Vagina (tissue), 2 donors: ENCODE results near the gene CES4A. TPM values are rescaled to one million over a fixed set of nuclear protein-coding genes. Genes with fewer than 3 reads are reported as not detected.

Source experiments
- DNase-seq, 2 donors: peaks; one replicate each; pipeline ENCODE4 v3.0.0-alpha.2; 2017; ENCODE audit errors: extremely low spot score in 2 of 2
- H3K27ac ChIP-seq: fragments of 200-600 bp; sonication (generic); one replicate; pipeline ENCODE4 v1.5.1; 2019
- H3K27me3 ChIP-seq: fragments of 200-600 bp; sonication (generic); one replicate; pipeline ENCODE4 v1.5.1; 2019
- H3K36me3 ChIP-seq, 2 donors: fragments of 200-600 bp; sonication (generic); one replicate each; pipeline ENCODE4 v1.5.1; 2017 to 2019
- H3K4me1 ChIP-seq: fragments of 200-600 bp; sonication (generic); one replicate; pipeline ENCODE4 v1.5.1; 2019
- H3K4me3 ChIP-seq, 2 donors: fragments of 200-600 bp; sonication (generic); 1 replicate in 1 of 2; 2 replicates in 1 of 2; pipeline ENCODE4 v1.5.1; 2016 to 2019
- H3K9me3 ChIP-seq: fragments of 200-600 bp; sonication (generic); one replicate; pipeline ENCODE4 v1.5.1; 2019
- CTCF ChIP-seq, 3 experiments: fragments of 450-650 bp in 2 of 3; fragments of 200-600 bp in 1 of 3; sonication (generic) in 1 of 3; IDR thresholded peaks; one replicate each; pipeline ENCODE4 v1.5.1; 2017 to 2019; ENCODE audit warnings: antibody characterized with exemption in 3 of 3, mild to moderate bottlenecking in 2 of 3, moderate library complexity in 2 of 3
- POLR2A ChIP-seq, 2 donors: fragments of 450-650 bp; IDR thresholded peaks; one replicate each; pipeline ENCODE4 v1.6.1; 2017; ENCODE audit warnings: antibody characterized with exemption in 2 of 2, mild to moderate bottlenecking in 2 of 2, moderate library complexity in 2 of 2
- POLR2AphosphoS5 ChIP-seq, 2 donors: sonication (generic); formaldehyde crosslinking; IDR thresholded peaks; one replicate each; pipeline ENCODE4 v1.9.0; 2017; ENCODE audit warnings: antibody characterized with exemption in 2 of 2, mild to moderate bottlenecking in 2 of 2, low read depth in 1 of 2; ENCODE audit not compliant: insufficient read depth in 1 of 2
- intact Hi-C: fragments of 100-400 bp; cut with DNase I; formaldehyde crosslinking; loops from one replicate; pipeline ENCODE4 v1.15.1; 2023
- total RNA-seq: library from RNA; depleted of rRNA; stranded (reverse); fragments of >200 nt; gene quantifications from one replicate; pipeline ENCODE4 v1.2.3, GENCODE V29; 2016

CES4A gene
- total RNA-seq, 1 donor from 2014 or later = 12.5 TPM

GRCh38 chr16:67034487-67034886 is 46.1 kb downstream of the CES4A start:
- H3K27ac ChIP-seq = no peak overlapping the region
- H3K36me3 ChIP-seq = peaks cover 0 to 7% of the 10 kb centered on the region in 2 donors
- peaks cover 61% of the 10 kb centered on the region for H3K4me1 ChIP-seq
- H3K9me3 ChIP-seq = no peaks in the 10 kb centered on the region
- no peak overlapping the region for H3K4me3 ChIP-seq
- H3K27me3 ChIP-seq = no peaks in the 10 kb centered on the region
- no peak for DNase-seq
- intact Hi-C loops = no loop called here
- TF ChIP-seq CTCF (IDR thresholded peaks at IDR 0.05) (no peak), POLR2AphosphoS5 (IDR thresholded peaks at IDR 0.05; ENCODE audit: insufficient read depth in 1 of 2, low read depth in 1 of 2) (no peak), POLR2A (IDR thresholded peaks at IDR 0.05) (no peak)

GRCh38 chr16:67035364-67035763 is 47.0 kb downstream of the CES4A start:
- Histone ChIP-seq H3K36me3 (peaks cover 0 to 7% of the 10 kb centered on the region in 2 donors), H3K27me3 (no peaks in the 10 kb centered on the region), H3K4me3 (no peak overlapping the region), H3K4me1 (peaks cover 57% of the 10 kb centered on the region), H3K27ac (no peak overlapping the region), H3K9me3 (no peaks in the 10 kb centered on the region)
- intact Hi-C loops = no loop called here
- no peak for TF ChIP-seq POLR2AphosphoS5 (IDR thresholded peaks at IDR 0.05; ENCODE audit: insufficient read depth in 1 of 2, low read depth in 1 of 2)
- TF ChIP-seq CTCF (IDR thresholded peaks at IDR 0.05) = no peak
- TF ChIP-seq POLR2A (IDR thresholded peaks at IDR 0.05) = no peak
- no peak for DNase-seq

GRCh38 chr16:67036323-67036741 is 47.9 kb downstream of the CES4A start:
- TF ChIP-seq POLR2AphosphoS5 (IDR thresholded peaks at IDR 0.05; ENCODE audit: insufficient read depth in 1 of 2, low read depth in 1 of 2) (no peak), CTCF (IDR thresholded peaks at IDR 0.05) (no peak), POLR2A (IDR thresholded peaks at IDR 0.05) (no peak)
- Histone ChIP-seq H3K36me3 (peaks cover 0 to 6% of the 10 kb centered on the region in 2 donors), H3K27me3 (no peaks in the 10 kb centered on the region), H3K4me1 (peaks cover 57% of the 10 kb centered on the region), H3K27ac (no peak overlapping the region), H3K4me3 (no peak overlapping the region), H3K9me3 (no peaks in the 10 kb centered on the region)
- no peak for DNase-seq
- intact Hi-C loops = no loop called here

- Histone ChIP-seq H3K36me3 (peaks cover 0 to 4% of the 10 kb centered on the region in 2 donors), H3K27me3 (no peaks in the 10 kb centered on the region), H3K4me3 (no peak overlapping the region), H3K4me1 (peaks cover 34% of the 10 kb centered on the region), H3K27ac (no peak overlapping the region), H3K9me3 (no peaks in the 10 kb centered on the region)
- intact Hi-C loops = no loop called here
- no peak for TF ChIP-seq POLR2A (IDR thresholded peaks at IDR 0.05)
- no peak for TF ChIP-seq POLR2AphosphoS5 (IDR thresholded peaks at IDR 0.05; ENCODE audit: insufficient read depth in 1 of 2, low read depth in 1 of 2)
- no peak for TF ChIP-seq CTCF (IDR thresholded peaks at IDR 0.05)
- no peak for DNase-seq
Measured at GRCh38 chr16:67039260-67040020, 51.1 kb downstream of the CES4A start.

- DNase-seq = no peak
- H3K4me1 ChIP-seq = peaks cover 27% of the 10 kb centered on the region
- TF ChIP-seq POLR2AphosphoS5 (IDR thresholded peaks at IDR 0.05; ENCODE audit: insufficient read depth in 1 of 2, low read depth in 1 of 2) = no peak
- TF ChIP-seq POLR2A (IDR thresholded peaks at IDR 0.05) = no peak
- TF ChIP-seq CTCF (IDR thresholded peaks at IDR 0.05) = no peak
- no peaks in the 10 kb centered on the region for H3K9me3 ChIP-seq
- no peak overlapping the region for H3K27ac ChIP-seq
- H3K4me3 ChIP-seq = no peak overlapping the region
- no peaks in the 10 kb centered on the region for H3K27me3 ChIP-seq
- no peaks in the 10 kb centered on the region for H3K36me3 ChIP-seq
- intact Hi-C loops = no loop called here
Measured at GRCh38 chr16:67040166-67040565, 51.8 kb downstream of the CES4A start.
